Spleen (tissue), 11 donors: ENCODE results near the gene PSAPL1. TPM values are rescaled to one million over a fixed set of nuclear protein-coding genes. Genes with fewer than 3 reads are reported as not detected.

Source experiments
- DNase-seq: peaks from one replicate; pipeline ENCODE4 v3.0.0-alpha.2; 2020
- H3K27ac ChIP-seq, 8 donors: fragments of 200-600 bp; sonication (generic) in 7 of 8; 1 replicate in 4 of 8; 2 replicates in 4 of 8; pipeline versions ENCODE4 v1.5.0 to v1.8.0; 2016 to 2021; ENCODE audit warnings: inconsistent platforms in 4 of 8, mild to moderate bottlenecking in 4 of 8, moderate library complexity in 1 of 8
- H3K27me3 ChIP-seq, 7 donors: fragments of 200-600 bp; sonication (generic) in 6 of 7; replicated peaks in 1 of 7; 1 replicate in 4 of 7; 2 replicates in 3 of 7; pipeline versions ENCODE4 v1.5.0 to v1.8.0; 2016 to 2021; ENCODE audit warnings: inconsistent platforms in 3 of 7, mild to moderate bottlenecking in 1 of 7
- H3K36me3 ChIP-seq, 6 donors: fragments of 200-600 bp; sonication (generic) in 5 of 6; 1 replicate in 4 of 6; 2 replicates in 2 of 6; pipeline versions ENCODE4 v1.5.0 to v1.8.0; 2016 to 2021; ENCODE audit warnings: inconsistent platforms in 2 of 6
- H3K4me1 ChIP-seq, 6 donors: fragments of 200-600 bp; sonication (generic) in 5 of 6; 1 replicate in 3 of 6; 2 replicates in 3 of 6; pipeline versions ENCODE4 v1.5.0 to v1.8.0; 2016 to 2021; ENCODE audit warnings: inconsistent platforms in 3 of 6
- H3K4me3 ChIP-seq, 8 donors: fragments of 200-600 bp; sonication (generic) in 7 of 8; 1 replicate in 4 of 8; 2 replicates in 4 of 8; pipeline versions ENCODE4 v1.5.0 to v1.8.0; 2016 to 2021; ENCODE audit warnings: inconsistent platforms in 4 of 8, mild to moderate bottlenecking in 4 of 8, moderate library complexity in 2 of 8
- H3K9me3 ChIP-seq, 8 donors: fragments of 200-600 bp; sonication (generic) in 7 of 8; 1 replicate in 4 of 8; 2 replicates in 4 of 8; pipeline versions ENCODE4 v1.5.0 to v1.8.0; 2016 to 2021; ENCODE audit warnings: inconsistent platforms in 4 of 8
- CTCF ChIP-seq, 11 experiments: fragments of 200-600 bp in 7 of 11; fragments of 450-650 bp in 4 of 11; sonication (generic) in 4 of 11; IDR thresholded peaks in 8 of 11; conservative IDR thresholded peaks in 3 of 11; 1 replicate in 7 of 11; 2 replicates in 4 of 11; pipeline versions ENCODE4 v1.4.0 to v1.8.0; 2016 to 2021; ENCODE audit warnings: antibody characterized with exemption in 11 of 11, inconsistent platforms in 4 of 11, mild to moderate bottlenecking in 1 of 11
- POLR2A ChIP-seq, 3 donors: fragments of 450-650 bp; IDR thresholded peaks; one replicate each; pipeline ENCODE4 v1.5.1; 2017; ENCODE audit warnings: antibody characterized with exemption in 3 of 3, mild to moderate bottlenecking in 1 of 3
- POLR2AphosphoS5 ChIP-seq, 3 donors: sonication (generic); formaldehyde crosslinking; IDR thresholded peaks; one replicate each; pipeline ENCODE4 v1.5.1; 2017; ENCODE audit warnings: antibody characterized with exemption in 3 of 3
- WGBS, 5 donors: extraction: QIAGEN DNeasy Blood & Tissue Kit in 3 of 5; methylation state at CpG; one replicate each; pipeline versions ENCODE4 v1.1.5 to v1.1.7; 2013 to 2018; 5-methylcytosine and 5-hydroxymethylcytosine counted together
- intact Hi-C: fragments of 100-400 bp; cut with DNase I; formaldehyde crosslinking; loops from one replicate; pipeline ENCODE4 v1.15.0; 2023; ENCODE audit warnings: low total_unique reads
- polyA plus RNA-seq, 3 donors: library from polyadenylated mRNA; stranded (reverse); fragments of 200-250 nt; gene quantifications; one replicate each; pipeline ENCODE4 v1.2.1, GENCODE V29; 2013
- total RNA-seq, 7 donors: library from RNA; depleted of rRNA in 3 of 7; stranded (reverse); fragments of >200 nt in 3 of 7; fragmentation: NEBNext Ultra II Directional in 4 of 7; extraction: Animal tissue kit (Norgen Biotek cat#: 25700) in 4 of 7; gene quantifications; one replicate each; pipeline versions ENCODE4 v1.1.0 to v1.2.1, GENCODE V29; 2016 to 2021
- donor health status: healthy with polysubstance abuse.
- donor health status: DM: no; HTN: no; CAD: no; lungs with moderate emphysema.
- donor health status: DM: no; HTN: no; CAD: no.
- donor health status: Bipolar disorder and iron deficiency.
- donor health status: healthy.
- donor health status: DM: no; HTN: no; CAD: no.
- donor health status: DM: yes; HTN: yes; CAD: no.

PSAPL1 gene
- total and polyA plus RNA-seq, 10 donors: not detected

GRCh38 chr4:7430368-7430964 is 4.3 kb downstream of the PSAPL1 start:
- no peaks in the 10 kb centered on the region for H3K9me3 ChIP-seq
- 56 to 66% (median 59%) methylated on average over 10 to 16 of the region's 16 CpGs for WGBS, 5 donors
- peaks cover 0 to 22% (median 0%) of the 10 kb centered on the region in 7 donors for H3K27me3 ChIP-seq
- peaks cover 0 to 9% (median 0%) of the 10 kb centered on the region in 6 donors for H3K4me1 ChIP-seq
- H3K27ac ChIP-seq: no peak overlapping the region
- no peak for TF ChIP-seq CTCF (IDR thresholded peaks at IDR 0.05 in 8 of 11, conservative IDR thresholded peaks at IDR 0.05 in 3 of 11)
- no peak for TF ChIP-seq POLR2A (IDR thresholded peaks at IDR 0.05)
- TF ChIP-seq POLR2AphosphoS5 (IDR thresholded peaks at IDR 0.05): no peak
- no peaks in the 10 kb centered on the region for H3K36me3 ChIP-seq
- no peak overlapping the region for H3K4me3 ChIP-seq
- intact Hi-C loops: no loop called here
- DNase-seq: peak; percentile 51

DNA sequence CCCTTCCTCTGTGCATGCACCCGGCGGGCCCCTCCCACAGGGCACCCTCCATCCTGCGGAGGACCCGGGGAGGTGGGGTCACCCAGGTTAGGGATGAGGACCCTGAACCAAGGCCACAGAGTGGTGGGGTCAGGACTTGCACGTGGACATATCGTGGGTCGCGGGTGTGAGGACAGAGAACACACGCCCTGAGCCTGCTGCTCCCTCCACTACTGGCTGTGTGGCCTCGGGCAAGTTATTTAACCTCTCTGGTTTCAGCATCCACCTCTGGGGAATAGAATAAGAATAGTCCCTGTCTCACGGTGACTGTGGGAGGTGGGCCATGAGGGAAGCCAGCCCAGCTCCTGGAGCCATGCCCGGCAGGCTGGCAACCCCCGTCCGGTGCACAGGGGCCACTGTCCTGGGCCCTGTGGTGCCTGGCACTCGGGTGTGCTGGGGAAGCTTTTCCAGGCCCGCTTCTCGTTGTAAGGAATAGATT is 5.1 kb downstream of the PSAPL1 start:
- Histone ChIP-seq H3K4me1 (peaks cover 0 to 6% (median under 1%) of the 10 kb centered on the region in 6 donors), H3K27me3 (peaks cover 0 to 19% (median 0%) of the 10 kb centered on the region in 7 donors), H3K36me3 (no peaks in the 10 kb centered on the region), H3K4me3 (no peak overlapping the region), H3K9me3 (no peaks in the 10 kb centered on the region), H3K27ac (no peak overlapping the region)
- no peak for TF ChIP-seq POLR2AphosphoS5 (IDR thresholded peaks at IDR 0.05)
- no peak for TF ChIP-seq CTCF (IDR thresholded peaks at IDR 0.05 in 8 of 11, conservative IDR thresholded peaks at IDR 0.05 in 3 of 11)
- no peak for TF ChIP-seq POLR2A (IDR thresholded peaks at IDR 0.05)
- intact Hi-C loops: no loop called here
- 65 to 79% (median 70%) methylated on average over 13 to 17 of the region's 17 CpGs for WGBS, 5 donors
- DNase-seq: peak; percentile 67

GRCh38 chr4:7429069-7429416 is 5.7 kb downstream of the PSAPL1 start:
- WGBS, 5 donors: 77 to 94% (median 89%) methylated on average over 8 to 9 of the region's 9 CpGs
- Histone ChIP-seq H3K27me3 (peaks cover 0 to 13% (median 0%) of the 10 kb centered on the region in 7 donors), H3K27ac (no peak overlapping the region), H3K4me1 (peaks cover 0 to 11% (median 2%) of the 10 kb centered on the region in 6 donors), H3K36me3 (no peaks in the 10 kb centered on the region), H3K9me3 (no peaks in the 10 kb centered on the region), H3K4me3 (no peak overlapping the region)
- TF ChIP-seq POLR2A (IDR thresholded peaks at IDR 0.05) (no peak), POLR2AphosphoS5 (IDR thresholded peaks at IDR 0.05) (no peak), CTCF (IDR thresholded peaks at IDR 0.05 in 8 of 11, conservative IDR thresholded peaks at IDR 0.05 in 3 of 11) (no peak)
- peak; percentile 47 for DNase-seq
- intact Hi-C loops: no loop called here

- 71 to 84% (median 82%) methylated on average over 14 to 16 of the region's 16 CpGs for WGBS, 5 donors
- H3K4me3 ChIP-seq: no peak overlapping the region
- peak; percentile 66 for DNase-seq
- intact Hi-C loops: no loop called here
- H3K36me3 ChIP-seq: no peaks in the 10 kb centered on the region
- H3K27me3 ChIP-seq: peaks cover 0 to 12% (median 0%) of the 10 kb centered on the region in 7 donors
- no peaks in the 10 kb centered on the region for H3K9me3 ChIP-seq
- H3K27ac ChIP-seq: no peak overlapping the region
- TF ChIP-seq POLR2AphosphoS5 (IDR thresholded peaks at IDR 0.05) (no peak), CTCF (IDR thresholded peaks at IDR 0.05 in 8 of 11, conservative IDR thresholded peaks at IDR 0.05 in 3 of 11) (no peak), POLR2A (IDR thresholded peaks at IDR 0.05) (no peak)
- peaks cover 0 to 12% (median 2%) of the 10 kb centered on the region in 6 donors for H3K4me1 ChIP-seq
Measured at GRCh38 chr4:7428261-7429068, 6.3 kb downstream of the PSAPL1 start.
